SIG-M5 (cell line): ENCODE data around the gene NRAP.

Experiments
- DNase-seq: peaks from one replicate; lab custom pipeline; 2025; lab: John Stamatoyannopoulos, UW

Gene NRAP

GRCh38 chr10:113561214-113561613 lies 102.6 kb downstream of the NRAP start:
- DNase-seq: no peak

DNA sequence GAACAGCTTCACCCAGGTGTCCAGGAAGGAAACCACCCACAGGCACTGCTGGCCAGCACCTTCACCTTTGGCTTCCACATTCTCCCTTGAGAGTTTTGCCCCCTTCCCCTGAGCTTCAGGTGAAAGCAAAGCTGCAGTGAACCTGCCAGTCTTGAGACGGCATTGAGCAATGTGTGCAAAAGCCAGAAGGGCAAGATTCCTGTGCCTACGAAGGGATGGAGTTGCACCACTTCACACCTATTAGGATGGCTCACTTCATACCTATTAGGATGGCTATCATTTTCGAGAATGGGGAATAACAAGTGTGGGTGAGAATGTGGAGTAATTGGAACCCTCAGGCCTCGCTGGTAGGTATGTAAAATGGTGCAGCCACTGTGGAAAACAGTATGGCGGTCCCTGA lies 103.8 kb downstream of the NRAP start:
- DNase-seq: no peak

GRCh38 chr10:113557903-113558321 lies 105.9 kb downstream of the NRAP start:
- no peak for DNase-seq

DNA sequence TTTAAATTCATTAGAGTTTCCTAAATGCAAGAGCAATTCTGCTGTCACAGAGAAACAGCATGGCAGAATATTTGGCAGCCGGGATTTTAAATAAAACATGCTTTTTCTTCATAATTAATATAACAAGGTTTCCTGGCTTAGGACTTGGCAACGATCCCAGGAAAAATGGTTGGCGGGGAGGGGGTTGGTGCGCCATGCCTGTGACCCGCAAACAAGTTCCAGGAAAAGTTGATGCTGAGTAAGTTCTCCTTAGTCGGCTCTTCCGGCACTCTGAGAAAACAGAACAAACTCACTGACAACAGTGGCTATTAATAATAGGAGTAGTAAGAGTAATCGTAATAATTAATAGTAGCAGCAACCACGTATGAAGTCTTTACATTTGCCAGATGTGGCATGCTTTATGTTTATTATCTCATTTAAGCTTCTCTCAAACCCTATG lies 106.4 kb downstream of the NRAP start:
- no peak for DNase-seq

- no peak for DNase-seq
Measured at GRCh38 chr10:113555751-113556150, 108.1 kb downstream of the NRAP start.

DNA sequence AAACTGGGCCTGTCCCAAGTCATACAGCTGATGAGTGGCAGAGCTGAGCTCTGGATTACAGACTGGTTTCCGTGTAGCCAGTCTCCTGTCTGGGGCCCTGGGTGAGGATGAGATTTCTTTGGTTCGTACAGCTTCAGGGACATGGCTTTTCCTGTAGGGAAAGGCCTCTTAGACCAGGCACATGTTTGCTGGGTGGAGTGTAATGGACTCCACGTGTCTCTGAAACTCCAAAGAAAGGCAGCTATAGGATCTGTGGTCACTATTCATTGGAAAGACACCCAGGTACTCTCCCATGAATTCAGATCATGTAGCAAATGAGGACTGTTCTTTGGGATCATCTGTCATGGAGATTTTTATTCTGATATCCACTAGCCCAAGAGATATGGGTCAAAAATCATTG lies 108.6 kb downstream of the NRAP start:
- no peak for DNase-seq

DNA sequence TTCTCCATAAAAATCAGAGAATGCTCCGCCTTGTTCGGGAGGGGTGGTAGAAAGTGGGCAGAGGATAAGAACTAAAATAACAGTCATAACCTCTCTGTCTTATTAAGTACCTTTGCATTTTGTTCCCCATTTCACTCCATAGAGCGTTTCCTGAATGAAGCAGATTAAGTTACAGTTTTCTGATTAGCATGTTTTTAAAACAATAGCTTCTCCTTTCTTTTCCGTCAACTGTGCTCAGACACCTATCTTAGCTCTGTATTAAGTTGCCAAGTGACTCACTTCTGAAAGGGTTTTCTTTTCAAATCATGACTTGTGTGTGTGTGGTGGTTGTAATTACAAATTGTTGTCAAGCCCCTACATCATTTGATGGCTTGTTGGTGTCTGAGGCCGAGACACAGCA lies 109.6 kb downstream of the NRAP start:
- no peak for DNase-seq

DNA sequence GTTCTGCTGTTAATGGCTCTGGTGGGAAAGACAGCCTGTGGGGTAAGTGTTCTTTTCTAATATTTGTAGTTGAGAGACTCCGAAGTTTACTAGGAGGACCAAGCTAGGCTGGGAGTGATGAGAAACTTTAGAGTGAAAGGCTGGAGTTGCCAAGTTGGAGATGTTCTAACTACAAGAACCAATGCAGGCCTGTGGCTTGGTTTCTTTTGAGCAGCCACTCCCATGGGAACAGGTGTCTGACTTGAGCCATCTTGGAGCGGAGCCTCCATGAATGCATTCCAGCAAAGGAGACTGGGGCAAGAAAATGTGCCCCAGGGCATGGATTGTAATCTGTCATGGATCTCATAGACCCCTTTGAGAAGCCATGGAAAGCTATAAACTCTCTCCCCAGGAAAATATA lies 110.7 kb downstream of the NRAP start:
- DNase-seq: no peak

- DNase-seq: no peak
Measured at GRCh38 chr10:113552701-113553100, 111.1 kb downstream of the NRAP start, which contains the start of gene HABP2. Gene HABP2, plus strand, starts transcription at chr10:113553053. Its CDS starts 69 bp downstream, at chr10:113553122.

DNA sequence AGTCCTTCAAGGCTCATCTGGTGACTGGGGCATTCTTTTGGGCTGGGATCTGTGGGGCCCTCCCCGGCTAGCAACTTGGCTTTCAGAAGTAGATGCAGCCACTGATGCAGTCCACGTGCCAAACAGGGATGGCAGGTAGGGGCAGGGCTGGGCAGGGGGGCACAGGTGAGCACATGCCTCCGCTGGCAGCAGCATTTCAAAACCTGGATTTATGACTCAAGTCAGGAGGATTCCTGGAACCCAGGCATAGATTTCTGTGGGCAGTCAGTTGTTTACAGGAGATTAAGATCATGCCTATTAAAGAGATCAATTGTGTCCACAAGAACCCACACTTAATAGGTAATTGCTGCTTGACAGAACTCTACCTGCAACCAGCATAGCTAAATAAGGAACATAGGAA lies 111.8 kb downstream of the NRAP start:
- DNase-seq: no peak

- no peak for DNase-seq
Measured at GRCh38 chr10:113550365-113550764, 113.5 kb downstream of the NRAP start.

- no peak for DNase-seq
Measured at GRCh38 chr10:113549856-113550255, 114.0 kb downstream of the NRAP start.

DNA sequence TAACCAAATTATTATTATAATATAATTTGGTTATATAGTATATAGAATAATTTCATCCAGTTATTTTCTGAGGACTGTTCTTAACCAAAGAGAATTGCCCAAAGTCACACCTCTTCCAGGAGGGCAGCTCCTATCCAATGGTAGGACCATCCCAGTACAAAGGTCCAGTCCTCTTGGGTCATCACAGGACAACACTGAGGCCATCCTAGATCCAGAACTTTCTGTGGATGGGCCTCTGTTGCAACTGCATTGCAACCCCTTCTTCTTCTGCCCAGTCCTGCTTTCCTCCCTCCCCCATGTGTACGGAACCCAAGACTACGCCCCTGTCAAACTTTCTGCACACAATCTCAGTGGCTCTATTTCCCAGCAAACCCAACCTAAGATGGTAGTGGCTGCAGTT lies 116.4 kb downstream of the NRAP start:
- DNase-seq: no peak

DNA sequence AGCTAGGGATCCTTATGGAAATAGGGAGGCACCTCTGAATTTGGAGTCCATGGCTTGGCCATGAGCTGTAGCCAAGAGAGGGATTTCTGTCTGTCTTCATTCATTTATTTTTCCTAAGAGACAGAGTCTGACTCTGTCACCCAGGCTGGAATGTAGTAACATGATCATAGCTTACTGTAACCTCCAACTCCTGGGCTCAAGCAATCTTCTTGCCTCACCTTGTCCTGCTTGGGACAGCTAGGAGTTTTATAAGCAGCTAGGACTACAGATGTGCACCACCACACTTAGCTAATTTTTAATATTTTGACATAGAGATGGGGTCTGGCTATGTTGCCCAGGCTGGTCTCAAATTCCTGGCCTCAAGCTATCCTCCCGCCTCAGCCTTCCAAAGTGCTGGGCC lies 119.4 kb downstream of the NRAP start:
- DNase-seq: no peak

GRCh38 chr10:113543107-113543955 lies 120.5 kb downstream of the NRAP start:
- DNase-seq: no peak

GRCh38 chr10:113541549-113541927 lies 122.3 kb downstream of the NRAP start:
- no peak for DNase-seq

DNA sequence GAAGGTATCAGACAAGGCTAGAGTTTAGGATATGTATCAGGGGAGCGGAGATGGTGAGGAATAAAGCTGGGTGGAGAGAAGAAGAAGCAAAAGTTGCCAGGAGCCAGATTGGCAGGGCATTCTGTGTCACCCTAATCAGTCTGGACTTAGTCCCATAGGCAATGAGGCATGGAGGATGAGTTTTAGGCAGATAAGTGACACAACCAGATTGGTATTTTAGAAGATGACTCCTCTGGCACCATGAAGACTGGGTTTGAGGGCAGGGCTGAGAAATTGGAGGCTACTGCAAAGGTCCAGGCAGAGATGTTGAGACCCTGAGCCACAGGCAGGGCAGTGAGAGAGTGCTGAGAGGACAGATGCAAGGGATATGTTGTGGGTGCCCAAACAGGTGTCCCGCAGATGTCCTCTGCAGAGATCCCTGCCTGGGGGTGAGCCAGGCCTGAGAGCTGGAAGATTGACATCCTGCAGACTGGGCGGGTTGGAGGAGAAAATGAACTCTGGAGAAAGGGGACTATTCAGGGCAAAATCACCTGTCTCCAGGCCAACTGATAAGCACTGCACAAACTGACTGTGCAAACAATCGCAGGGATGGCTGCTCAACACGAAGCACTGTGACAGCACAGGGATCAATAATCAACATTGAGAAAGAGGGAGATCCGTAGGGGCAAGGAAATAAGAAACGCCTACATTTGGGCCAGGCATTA lies 122.8 kb downstream of the NRAP start:
- DNase-seq: no peak

GRCh38 chr10:113539789-113540188 lies 124.1 kb downstream of the NRAP start:
- DNase-seq: no peak
